Neural progenitor cell (in vitro differentiated cells): ENCODE results near the gene PAQR9. TPM values are rescaled to one million over a fixed set of nuclear protein-coding genes. Genes with fewer than 3 reads are reported as not detected.

Experiments used
- DNase-seq: peaks from one replicate; pipeline ENCODE4 v3.0.0-alpha.2; 2016; ENCODE audit warnings: low spot score
- H2AFZ ChIP-seq: fragments of 200-600 bp; sonication (generic); replicated peaks from 2 replicates; pipeline ENCODE4 v1.6.1; 2016; ENCODE audit warnings: antibody characterized with exemption
- H3F3A ChIP-seq: fragments of 200-600 bp; sonication (generic); 2 replicates; pipeline ENCODE4 v1.6.1; 2016; ENCODE audit warnings: antibody characterized with exemption, low read depth
- H3K27ac ChIP-seq: fragments of 200-600 bp; sonication (generic); 2 replicates; pipeline ENCODE4 v1.5.1; 2016; ENCODE audit warnings: mild to moderate bottlenecking
- H3K27me3 ChIP-seq: fragments of 200-600 bp; sonication (generic); 2 replicates; pipeline ENCODE4 v1.6.1; 2016; ENCODE audit warnings: mild to moderate bottlenecking, moderate library complexity
- H3K36me3 ChIP-seq: fragments of 200-600 bp; sonication (generic); 2 replicates; pipeline ENCODE4 v1.5.1; 2016
- H3K4me1 ChIP-seq: fragments of 200-600 bp; sonication (generic); 2 replicates; pipeline ENCODE4 v1.6.1; 2016; ENCODE audit warnings: mixed run types
- H3K4me2 ChIP-seq: fragments of 200-600 bp; sonication (generic); 2 replicates; pipeline ENCODE4 v1.6.1; 2016
- H3K4me3 ChIP-seq: fragments of 200-600 bp; sonication (generic); 2 replicates; pipeline ENCODE4 v1.5.1; 2016
- H3K79me2 ChIP-seq: fragments of 200-600 bp; sonication (generic); 2 replicates; pipeline ENCODE4 v1.6.1; 2016; ENCODE audit warnings: low read depth
- H3K9ac ChIP-seq: fragments of 200-600 bp; sonication (generic); 2 replicates; pipeline ENCODE4 v1.6.1; 2016
- H3K9me3 ChIP-seq: fragments of 200-600 bp; sonication (generic); 2 replicates; pipeline ENCODE4 v1.5.1; 2016; ENCODE audit warnings: low read depth
- H4K20me1 ChIP-seq: fragments of 200-600 bp; sonication (generic); 2 replicates; pipeline ENCODE4 v1.6.1; 2016; ENCODE audit warnings: low read depth
- H3K27ac Mint-ChIP-seq: 3 replicates; pipeline ENCODE4 v1.8.0; 2021; ENCODE audit warnings: mixed read lengths
- H3K27me3 Mint-ChIP-seq: 2 replicates; pipeline ENCODE4 v1.8.0; 2022; ENCODE audit warnings: low read depth, mild to moderate bottlenecking, inconsistent platforms, moderate library complexity, mixed read lengths; ENCODE audit not compliant: insufficient read depth
- H3K36me3 Mint-ChIP-seq: 3 replicates; pipeline ENCODE4 v1.8.0; 2021; ENCODE audit warnings: mixed read lengths
- H3K4me1 Mint-ChIP-seq: 3 replicates; pipeline ENCODE4 v1.8.0; 2021; ENCODE audit warnings: mixed read lengths
- H3K4me3 Mint-ChIP-seq: 3 replicates; pipeline ENCODE4 v1.8.0; 2021; ENCODE audit warnings: mild to moderate bottlenecking, moderate library complexity, mixed read lengths
- H3K9me3 Mint-ChIP-seq: 3 replicates; pipeline ENCODE4 v1.8.0; 2020; ENCODE audit warnings: mixed read lengths
- CTCF ChIP-seq: fragments of 200-600 bp; sonication (generic); IDR thresholded peaks from 2 replicates; pipeline ENCODE4 v1.5.1; 2017; ENCODE audit warnings: antibody characterized with exemption, mild to moderate bottlenecking
- EZH2 ChIP-seq: fragments of 200-600 bp; sonication (generic); IDR thresholded peaks from 2 replicates; pipeline ENCODE4 v1.6.1; 2017; ENCODE audit warnings: antibody characterized with exemption, mild to moderate bottlenecking, moderate library complexity
- EZH2phosphoT487 ChIP-seq: fragments of 200-600 bp; sonication (generic); IDR thresholded peaks from 2 replicates; pipeline ENCODE4 v1.6.1; 2017; ENCODE audit warnings: antibody characterized with exemption
- total RNA-seq: library from RNA; depleted of rRNA; stranded (reverse); fragments of >200 nt; gene quantifications from 2 replicates; pipeline ENCODE4 v1.2.3, GENCODE V29; 2015; ENCODE audit warnings: low replicate concordance

Gene PAQR9
- total RNA-seq, 1 donor from 2014 or later = 2.2 TPM

GRCh38 chr3:142950972-142951371, 12.5 kb downstream of the PAQR9 start:
- no peaks in the 10 kb centered on the region for H3K4me1 ChIP-seq
- Mint-ChIP-seq H3K9me3 (peaks cover 7% of the 10 kb centered on the region), H3K4me1 (peaks cover 18% of the 10 kb centered on the region), H3K27me3 (peaks cover 2% of the 10 kb centered on the region), H3K36me3 (no peaks in the 10 kb centered on the region), H3K4me3 (no peak overlapping the region), H3K27ac (no peak overlapping the region)
- no peak for TF ChIP-seq CTCF
- no peak for TF ChIP-seq EZH2phosphoT487
- TF ChIP-seq EZH2 = no peak
- no peak overlapping the region for H3K27ac ChIP-seq
- H2AFZ ChIP-seq = no peak overlapping the region
- H3K79me2 ChIP-seq = no peaks in the 10 kb centered on the region
- no peaks in the 10 kb centered on the region for H3K9me3 ChIP-seq
- H3K9ac ChIP-seq = no peak overlapping the region
- H3F3A ChIP-seq = no peaks in the 10 kb centered on the region
- H3K27me3 ChIP-seq = no peaks in the 10 kb centered on the region
- H4K20me1 ChIP-seq = no peaks in the 10 kb centered on the region
- H3K4me3 ChIP-seq = no peak overlapping the region
- no peaks in the 10 kb centered on the region for H3K36me3 ChIP-seq
- H3K4me2 ChIP-seq = no peak overlapping the region
- no peak for DNase-seq

GRCh38 chr3:142947799-142948575, 15.5 kb downstream of the PAQR9 start:
- H3K4me1 ChIP-seq = no peaks in the 10 kb centered on the region
- TF ChIP-seq EZH2phosphoT487 (no peak), CTCF (no peak), EZH2 (no peak)
- no peaks in the 10 kb centered on the region for H3K36me3 ChIP-seq
- H3K9ac ChIP-seq = no peak overlapping the region
- H2AFZ ChIP-seq = no peak overlapping the region
- no peaks in the 10 kb centered on the region for H3K27me3 ChIP-seq
- DNase-seq = no peak
- H3K27ac ChIP-seq = no peak overlapping the region
- H3K36me3 Mint-ChIP-seq = no peaks in the 10 kb centered on the region
- no peaks in the 10 kb centered on the region for H3F3A ChIP-seq
- H3K4me1 Mint-ChIP-seq = peaks cover 18% of the 10 kb centered on the region
- no peaks in the 10 kb centered on the region for H4K20me1 ChIP-seq
- H3K4me2 ChIP-seq = no peak overlapping the region
- H3K4me3 ChIP-seq = no peak overlapping the region
- H3K9me3 ChIP-seq = no peaks in the 10 kb centered on the region
- H3K79me2 ChIP-seq = no peaks in the 10 kb centered on the region
- no peak overlapping the region for H3K27ac Mint-ChIP-seq
- no peak overlapping the region for H3K4me3 Mint-ChIP-seq
- peaks cover 4% of the 10 kb centered on the region for H3K27me3 Mint-ChIP-seq
- H3K9me3 Mint-ChIP-seq = peaks cover 7% of the 10 kb centered on the region

- no peak overlapping the region for H3K4me2 ChIP-seq
Measured at GRCh38 chr3:142947352-142947751, 16.1 kb downstream of the PAQR9 start.

More at GRCh38 chr3:142947352-142947751, 16.1 kb downstream of the PAQR9 start:
- Histone ChIP-seq H3K4me3 (no peak overlapping the region), H3K9ac (no peak overlapping the region), H3K4me1 (no peaks in the 10 kb centered on the region), H4K20me1 (no peaks in the 10 kb centered on the region), H3K79me2 (no peaks in the 10 kb centered on the region), H3K27me3 (no peaks in the 10 kb centered on the region), H3F3A (no peaks in the 10 kb centered on the region), H3K9me3 (no peaks in the 10 kb centered on the region), H3K27ac (no peak overlapping the region), H3K36me3 (no peaks in the 10 kb centered on the region), H2AFZ (no peak overlapping the region)
- TF ChIP-seq EZH2 (no peak), CTCF (no peak), EZH2phosphoT487 (no peak)
- Mint-ChIP-seq H3K36me3 (no peaks in the 10 kb centered on the region), H3K4me3 (no peak overlapping the region), H3K27ac (no peak overlapping the region), H3K27me3 (peaks cover 4% of the 10 kb centered on the region), H3K9me3 (peaks cover 7% of the 10 kb centered on the region), H3K4me1 (peaks cover 18% of the 10 kb centered on the region)
- DNase-seq = no peak
